Nephron progenitor cell (in vitro differentiated cells): ENCODE measurements around the gene USP34.
A peak's percentile ranks its signal among the peaks of the same experiment; 100 is the strongest.
"Not testable (repeated sequence)": the region's sequence is repeated elsewhere in the genome, so short reads cannot be mapped to it uniquely, and the experiment has no call there.

Source experiments
- DNase-seq: peaks from one replicate; pipeline ENCODE4 v3.0.0; 2021
- H3K27ac Mint-ChIP-seq: 2 replicates; pipeline ENCODE4 v1.8.0; 2021; ENCODE audit warnings: mild to moderate bottlenecking, moderate library complexity, mixed read lengths
- H3K27me3 Mint-ChIP-seq: 2 replicates; pipeline ENCODE4 v1.8.0; 2021; ENCODE audit warnings: mild to moderate bottlenecking, low read depth, mixed read lengths; ENCODE audit not compliant: poor library complexity
- H3K36me3 Mint-ChIP-seq: 2 replicates; pipeline ENCODE4 v1.8.0; 2021; ENCODE audit warnings: low read depth, mixed read lengths
- H3K4me1 Mint-ChIP-seq: 2 replicates; pipeline ENCODE4 v1.8.0; 2021; ENCODE audit warnings: mixed read lengths
- H3K4me3 Mint-ChIP-seq: 2 replicates; pipeline ENCODE4 v1.8.0; 2021; ENCODE audit warnings: mild to moderate bottlenecking, moderate library complexity, mixed read lengths
- H3K9me3 Mint-ChIP-seq: 2 replicates; pipeline ENCODE4 v1.8.0; 2021; ENCODE audit warnings: mild to moderate bottlenecking, moderate library complexity, mixed read lengths
- TF ChIP-seq, protein P1 (sequence below): fragments of 200-600 bp; sonication (generic); IDR thresholded peaks from 2 replicates; pipeline ENCODE4 v1.5.0; 2021; ENCODE audit warnings: antibody characterized with exemption

The USP34 gene

GRCh38 chr2:61404438-61404837, 66.4 kb downstream of the USP34 start:
- H3K36me3 Mint-ChIP-seq = peaks cover 63% of the 10 kb centered on the region
- no peaks in the 10 kb centered on the region for H3K4me1 Mint-ChIP-seq
- H3K4me3 Mint-ChIP-seq = no peak overlapping the region
- no peaks in the 10 kb centered on the region for H3K27me3 Mint-ChIP-seq
- H3K27ac Mint-ChIP-seq = no peak overlapping the region
- H3K9me3 Mint-ChIP-seq = no peaks in the 10 kb centered on the region
- no peak for DNase-seq
- TF ChIP-seq, protein P1, sequence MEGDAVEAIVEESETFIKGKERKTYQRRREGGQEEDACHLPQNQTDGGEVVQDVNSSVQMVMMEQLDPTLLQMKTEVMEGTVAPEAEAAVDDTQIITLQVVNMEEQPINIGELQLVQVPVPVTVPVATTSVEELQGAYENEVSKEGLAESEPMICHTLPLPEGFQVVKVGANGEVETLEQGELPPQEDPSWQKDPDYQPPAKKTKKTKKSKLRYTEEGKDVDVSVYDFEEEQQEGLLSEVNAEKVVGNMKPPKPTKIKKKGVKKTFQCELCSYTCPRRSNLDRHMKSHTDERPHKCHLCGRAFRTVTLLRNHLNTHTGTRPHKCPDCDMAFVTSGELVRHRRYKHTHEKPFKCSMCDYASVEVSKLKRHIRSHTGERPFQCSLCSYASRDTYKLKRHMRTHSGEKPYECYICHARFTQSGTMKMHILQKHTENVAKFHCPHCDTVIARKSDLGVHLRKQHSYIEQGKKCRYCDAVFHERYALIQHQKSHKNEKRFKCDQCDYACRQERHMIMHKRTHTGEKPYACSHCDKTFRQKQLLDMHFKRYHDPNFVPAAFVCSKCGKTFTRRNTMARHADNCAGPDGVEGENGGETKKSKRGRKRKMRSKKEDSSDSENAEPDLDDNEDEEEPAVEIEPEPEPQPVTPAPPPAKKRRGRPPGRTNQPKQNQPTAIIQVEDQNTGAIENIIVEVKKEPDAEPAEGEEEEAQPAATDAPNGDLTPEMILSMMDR = no peak

DNA sequence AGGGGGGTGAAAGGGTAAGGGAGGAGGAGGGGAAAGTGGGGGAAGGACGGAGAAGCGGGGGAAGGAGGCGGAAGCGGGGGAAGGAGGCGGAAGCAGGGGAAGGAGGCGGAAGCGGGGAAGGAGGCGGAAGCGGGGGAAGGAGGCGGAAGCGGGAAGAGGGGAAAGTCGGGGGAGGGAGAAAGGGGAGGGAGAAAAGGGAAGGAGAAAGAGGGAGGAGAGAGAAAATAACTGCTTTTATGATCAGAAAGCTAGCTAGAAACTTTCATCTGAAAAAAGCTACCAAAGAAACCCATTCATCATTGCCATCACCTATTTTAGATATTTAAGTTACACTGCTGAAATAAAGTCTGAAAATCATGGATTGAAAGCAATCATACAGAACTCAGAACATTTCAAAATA, 72.5 kb downstream of the USP34 start:
- TF ChIP-seq, protein P1 = no peak
- Mint-ChIP-seq H3K36me3 (peaks cover 62% of the 10 kb centered on the region), H3K27me3 (no peaks in the 10 kb centered on the region), H3K27ac (peak overlapping the region; percentile 69), H3K4me3 (no peak overlapping the region), H3K4me1 (no peaks in the 10 kb centered on the region), H3K9me3 (no peaks in the 10 kb centered on the region)
- DNase-seq = no peak

- Mint-ChIP-seq H3K4me1 (no peaks in the 10 kb centered on the region), H3K36me3 (peaks cover 66% of the 10 kb centered on the region), H3K4me3 (no peak overlapping the region), H3K27me3 (no peaks in the 10 kb centered on the region), H3K27ac (no peak overlapping the region), H3K9me3 (no peaks in the 10 kb centered on the region)
- DNase-seq = no peak
- TF ChIP-seq, protein P1 = no peak
Measured at GRCh38 chr2:61396005-61396404, 74.9 kb downstream of the USP34 start.

GRCh38 chr2:61387588-61387987, 83.3 kb downstream of the USP34 start:
- H3K27me3 Mint-ChIP-seq, H3K27ac Mint-ChIP-seq, H3K9me3 Mint-ChIP-seq, H3K4me1 Mint-ChIP-seq, DNase-seq, H3K4me3 Mint-ChIP-seq: not testable (repeated sequence)
- H3K36me3 Mint-ChIP-seq = peaks cover 70% of the 10 kb centered on the region

- H3K36me3 Mint-ChIP-seq = peaks cover 92% of the 10 kb centered on the region
- H3K4me1 Mint-ChIP-seq, H3K4me3 Mint-ChIP-seq, H3K9me3 Mint-ChIP-seq, H3K27ac Mint-ChIP-seq, DNase-seq, H3K27me3 Mint-ChIP-seq: not testable (repeated sequence)
Measured at GRCh38 chr2:61380882-61381197, 90.0 kb downstream of the USP34 start.

DNA sequence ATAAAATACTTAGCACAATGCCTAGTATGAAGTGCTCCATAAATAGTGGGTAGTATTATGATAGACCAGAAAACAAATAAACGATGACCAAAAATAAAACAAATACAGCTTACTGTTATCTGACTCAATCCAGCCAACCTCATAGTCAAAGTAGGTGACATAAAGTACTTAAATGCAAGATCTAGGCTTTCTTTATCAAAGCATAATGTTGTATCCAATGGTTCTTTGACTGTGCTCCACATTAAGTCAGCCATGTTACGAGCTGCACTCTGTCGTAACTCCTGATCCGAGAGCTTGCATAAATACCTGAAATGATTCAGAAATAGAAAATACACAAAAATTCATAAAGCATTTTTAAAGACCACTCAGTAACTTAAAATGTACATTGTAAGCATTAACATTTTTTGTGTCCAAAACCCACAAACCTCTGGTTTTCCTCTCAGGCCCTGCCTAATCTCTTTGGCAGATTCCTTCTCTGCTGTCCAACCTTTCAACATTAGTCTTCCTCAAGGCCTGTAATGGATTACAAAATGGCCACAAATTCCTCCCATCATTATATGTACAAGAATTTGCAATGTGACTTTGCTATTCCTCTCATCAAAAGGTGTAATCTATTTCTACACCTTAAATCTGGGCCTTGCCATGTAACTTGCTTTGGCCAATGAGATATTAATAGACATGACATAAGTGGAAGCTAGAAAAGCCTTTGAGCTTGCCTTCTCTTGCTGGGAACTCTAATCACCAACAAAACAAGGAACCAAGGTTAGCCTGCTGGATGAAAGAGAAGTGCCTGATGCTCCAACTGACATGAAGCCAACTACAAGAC, 90.6 kb downstream of the USP34 start:
- no peak for DNase-seq
- peaks cover 4% of the 10 kb centered on the region for H3K9me3 Mint-ChIP-seq
- H3K4me3 Mint-ChIP-seq = no peak overlapping the region
- TF ChIP-seq, protein P1 = no peak
- H3K36me3 Mint-ChIP-seq = peaks cover 93% of the 10 kb centered on the region
- H3K27ac Mint-ChIP-seq = no peak overlapping the region
- H3K27me3 Mint-ChIP-seq = no peaks in the 10 kb centered on the region
- no peaks in the 10 kb centered on the region for H3K4me1 Mint-ChIP-seq

DNA sequence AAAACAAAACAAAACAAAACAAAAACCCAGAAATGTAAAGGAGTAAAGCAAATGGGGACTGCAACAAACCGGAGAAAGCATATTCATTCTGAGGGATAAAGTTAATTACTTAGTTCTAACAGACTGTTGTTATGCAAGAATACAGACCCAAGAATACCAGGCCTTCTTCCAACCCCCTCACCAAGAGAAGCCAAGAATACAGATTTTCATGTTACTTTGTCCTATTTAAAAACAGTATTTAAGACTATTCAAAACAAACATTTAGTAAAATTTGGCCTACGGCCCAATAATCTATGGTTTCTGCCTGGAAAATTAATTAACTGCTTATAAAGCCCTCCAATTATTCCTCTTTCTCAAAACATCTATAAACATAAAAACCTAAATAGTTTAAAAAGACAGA, 91.4 kb downstream of the USP34 start:
- no peak for DNase-seq
- Mint-ChIP-seq H3K27ac (no peak overlapping the region), H3K36me3 (peaks cover 95% of the 10 kb centered on the region), H3K27me3 (no peaks in the 10 kb centered on the region), H3K4me3 (no peak overlapping the region), H3K9me3 (peaks cover 4% of the 10 kb centered on the region), H3K4me1 (no peaks in the 10 kb centered on the region)
- TF ChIP-seq, protein P1 = no peak
